Fibroblast of villous mesenchyme (primary cell): Measurements from ENCODE around the gene INO80. TPM values are rescaled to one million over a fixed set of nuclear protein-coding genes. Genes with fewer than 3 reads are reported as not detected.

ENCODE experiments used
- DNase-seq: peaks from one replicate; pipeline ENCODE4 v3.0.0-alpha.2; 2010; ENCODE audit warnings: low read depth
- H3K4me3 ChIP-seq: 2 replicates; pipeline ENCODE4 v1.5.1; 2011; ENCODE audit warnings: low read depth, mild to moderate bottlenecking, low read length
- CTCF ChIP-seq: IDR thresholded peaks from 2 replicates; pipeline ENCODE4 v1.5.1; 2012; ENCODE audit warnings: low read depth, mild to moderate bottlenecking, low read length; ENCODE audit not compliant: insufficient read depth
- total RNA-seq: library from RNA; depleted of rRNA; stranded (reverse); fragments of >200 nt; gene quantifications from 2 replicates; pipeline ENCODE4 v1.2.3, GENCODE V29; 2012

The INO80 gene
- total RNA-seq, 1 donor, result 29.8 TPM

GRCh38 chr15:40984964-40985363, 131.1 kb downstream of the INO80 start:
- no peak overlapping the region for H3K4me3 ChIP-seq
- no peak for TF ChIP-seq CTCF
- peak; percentile 69 for DNase-seq

- no peak for DNase-seq
- TF ChIP-seq CTCF, result no peak
- no peak overlapping the region for H3K4me3 ChIP-seq
These were observed 131.7 kb downstream of the INO80 start for GRCh38 chr15:40984406-40984805.

- TF ChIP-seq CTCF, result no peak
- no peak overlapping the region for H3K4me3 ChIP-seq
- DNase-seq, result peak; percentile 79
These were observed 133.2 kb downstream of the INO80 start for GRCh38 chr15:40982855-40983254.

GRCh38 chr15:40981186-40981585, 134.9 kb downstream of the INO80 start:
- TF ChIP-seq CTCF, result no peak
- no peak overlapping the region for H3K4me3 ChIP-seq
- DNase-seq, result no peak

GRCh38 chr15:40978562-40978961, 137.5 kb downstream of the INO80 start:
- no peak overlapping the region for H3K4me3 ChIP-seq
- DNase-seq, result no peak
- TF ChIP-seq CTCF, result no peak

- no peak for DNase-seq
- no peak overlapping the region for H3K4me3 ChIP-seq
- TF ChIP-seq CTCF, result no peak
These were observed 137.9 kb downstream of the INO80 start for GRCh38 chr15:40978141-40978540.

GRCh38 chr15:40976819-40977218, 139.3 kb downstream of the INO80 start:
- no peak for TF ChIP-seq CTCF
- DNase-seq, result no peak
- no peak overlapping the region for H3K4me3 ChIP-seq
